ENCODE measurements around the gene SLC1A5.

SLC1A5 gene

GRCh38 chr19:46728208-46728607 lies 60.2 kb downstream of the SLC1A5 start:
- Histone ChIP-seq H3K27ac (ENCODE audit: insufficient read depth in 1 of 2, low read depth in 1 of 2, low read length in 2 of 2, poor library complexity in 1 of 2, severe bottlenecking in 2 of 2) (no peak overlapping the region), H3K4me1 (ENCODE audit: control extremely low read depth in 1 of 4, control insufficient read depth in 4 of 4, insufficient read depth in 4 of 4, low read length in 3 of 4) (peaks cover 2 to 59% (median 52%) of the 10 kb centered on the region in 4 experiments), H3K9me3 (ENCODE audit: control extremely low read depth in 1 of 5, control insufficient read depth in 4 of 5, insufficient read depth in 2 of 5, low read depth in 1 of 5, low read length in 4 of 5) (no peaks in the 10 kb centered on the region), H3K36me3 (ENCODE audit: control insufficient read depth in 4 of 4, insufficient read depth in 4 of 4, low read length in 3 of 4) (peaks cover 3 to 90% (median 60%) of the 10 kb centered on the region in 4 experiments), H3K4me3 (ENCODE audit: control insufficient read depth in 1 of 7, extremely low read depth in 1 of 7, insufficient read depth in 4 of 7, low read depth in 2 of 7, low read length in 6 of 7) (peak overlapping the region in 3 of 7 experiments; percentile 19 to 53 (median 23)), H3K27me3 (replicated peaks in 2 of 5; ENCODE audit: control insufficient read depth in 4 of 5, insufficient read depth in 5 of 5, low read length in 4 of 5) (no peaks in the 10 kb centered on the region)
- DNase-seq = no peak
- ChIA-PET POLR2A (interaction anchor here (1.8 to 2.8 kb wide), 2 partner anchors 14 to 24 kb away, joined by 4 to 15 read pairs; no protein-coding TSS in a partner anchor), CTCF (interaction anchor here (1.1 to 15.9 kb wide), 12 partner anchors 9 to 116 kb away, joined by 3 to 356 read pairs (median 8); partner anchors contain the start of gene PRKD2)
- WGBS (ENCODE audit: insufficient coverage) = 30% methylated on average over 5 of the region's 14 CpGs

- POLR2A ChIA-PET = interaction anchor here (1.8 to 2.8 kb wide), 2 partner anchors 13 to 24 kb away, joined by 4 to 15 read pairs; no protein-coding TSS in a partner anchor
- H3K27me3 ChIP-seq (replicated peaks in 2 of 5; ENCODE audit: control insufficient read depth in 4 of 5, insufficient read depth in 5 of 5, low read length in 4 of 5) = no peaks in the 10 kb centered on the region
- peaks cover 2 to 59% (median 54%) of the 10 kb centered on the region in 4 experiments for H3K4me1 ChIP-seq (ENCODE audit: control extremely low read depth in 1 of 4, control insufficient read depth in 4 of 4, insufficient read depth in 4 of 4, low read length in 3 of 4)
- no peaks in the 10 kb centered on the region for H3K9me3 ChIP-seq (ENCODE audit: control extremely low read depth in 1 of 5, control insufficient read depth in 4 of 5, insufficient read depth in 2 of 5, low read depth in 1 of 5, low read length in 4 of 5)
- 100% methylated on average over 5 of the region's 11 CpGs for WGBS (ENCODE audit: insufficient coverage)
- DNase-seq = no peak
- H3K36me3 ChIP-seq (ENCODE audit: control insufficient read depth in 4 of 4, insufficient read depth in 4 of 4, low read length in 3 of 4) = peaks cover 3 to 90% (median 58%) of the 10 kb centered on the region in 4 experiments
- CTCF ChIA-PET = interaction anchor here (1.1 to 15.9 kb wide), 10 partner anchors 9 to 115 kb away, joined by 3 to 356 read pairs (median 12); partner anchors contain the start of gene PRKD2
- no peak overlapping the region for H3K4me3 ChIP-seq (ENCODE audit: control insufficient read depth in 1 of 7, extremely low read depth in 1 of 7, insufficient read depth in 4 of 7, low read depth in 2 of 7, low read length in 6 of 7)
- no peak overlapping the region for H3K27ac ChIP-seq (ENCODE audit: insufficient read depth in 1 of 2, low read depth in 1 of 2, low read length in 2 of 2, poor library complexity in 1 of 2, severe bottlenecking in 2 of 2)
These were observed 60.6 kb downstream of the SLC1A5 start for GRCh38 chr19:46727757-46728156.

- WGBS (ENCODE audit: insufficient coverage) = 96% methylated on average over 14 of the region's 14 CpGs
These were observed 61.4 kb downstream of the SLC1A5 start for GRCh38 chr19:46726971-46727501.

GRCh38 chr19:46726551-46726950 lies 61.8 kb downstream of the SLC1A5 start:
- Histone ChIP-seq H3K36me3 (ENCODE audit: control insufficient read depth in 4 of 4, insufficient read depth in 4 of 4, low read length in 3 of 4) (peaks cover 3 to 89% (median 61%) of the 10 kb centered on the region in 4 experiments), H3K4me3 (ENCODE audit: control insufficient read depth in 1 of 7, extremely low read depth in 1 of 7, insufficient read depth in 4 of 7, low read depth in 2 of 7, low read length in 6 of 7) (no peak overlapping the region), H3K9me3 (ENCODE audit: control extremely low read depth in 1 of 5, control insufficient read depth in 4 of 5, insufficient read depth in 2 of 5, low read depth in 1 of 5, low read length in 4 of 5) (no peaks in the 10 kb centered on the region), H3K27ac (ENCODE audit: insufficient read depth in 1 of 2, low read depth in 1 of 2, low read length in 2 of 2, poor library complexity in 1 of 2, severe bottlenecking in 2 of 2) (no peak overlapping the region), H3K4me1 (ENCODE audit: control extremely low read depth in 1 of 4, control insufficient read depth in 4 of 4, insufficient read depth in 4 of 4, low read length in 3 of 4) (peaks cover 2 to 59% (median 53%) of the 10 kb centered on the region in 4 experiments), H3K27me3 (replicated peaks in 2 of 5; ENCODE audit: control insufficient read depth in 4 of 5, insufficient read depth in 5 of 5, low read length in 4 of 5) (no peaks in the 10 kb centered on the region)
- DNase-seq = no peak
- ChIA-PET POLR2A (interaction anchor here (2.8 kb wide), 1 partner anchor 12 kb away, joined by 15 read pairs; no protein-coding TSS in a partner anchor), CTCF (interaction anchor here (0.6 to 15.9 kb wide), 4 partner anchors 17 to 221 kb away, joined by 3 to 356 read pairs (median 8); partner anchors contain the start of gene PRKD2)
- 99% methylated on average over 9 of the region's 10 CpGs for WGBS (ENCODE audit: insufficient coverage)

More at GRCh38 chr19:46726971-46727501, 61.4 kb downstream of the SLC1A5 start:
- POLR2A ChIA-PET = interaction anchor here (2.8 kb wide), 1 partner anchor 12 kb away, joined by 15 read pairs; no protein-coding TSS in a partner anchor
- Histone ChIP-seq H3K4me1 (ENCODE audit: control extremely low read depth in 1 of 4, control insufficient read depth in 4 of 4, insufficient read depth in 4 of 4, low read length in 3 of 4) (peaks cover 2 to 59% (median 55%) of the 10 kb centered on the region in 4 experiments), H3K9me3 (ENCODE audit: control extremely low read depth in 1 of 5, control insufficient read depth in 4 of 5, insufficient read depth in 2 of 5, low read depth in 1 of 5, low read length in 4 of 5) (no peaks in the 10 kb centered on the region), H3K27me3 (replicated peaks in 2 of 5; ENCODE audit: control insufficient read depth in 4 of 5, insufficient read depth in 5 of 5, low read length in 4 of 5) (no peaks in the 10 kb centered on the region), H3K36me3 (ENCODE audit: control insufficient read depth in 4 of 4, insufficient read depth in 4 of 4, low read length in 3 of 4) (peaks cover 3 to 89% (median 59%) of the 10 kb centered on the region in 4 experiments), H3K27ac (ENCODE audit: insufficient read depth in 1 of 2, low read depth in 1 of 2, low read length in 2 of 2, poor library complexity in 1 of 2, severe bottlenecking in 2 of 2) (no peak overlapping the region), H3K4me3 (ENCODE audit: control insufficient read depth in 1 of 7, extremely low read depth in 1 of 7, insufficient read depth in 4 of 7, low read depth in 2 of 7, low read length in 6 of 7) (no peak overlapping the region)
- CTCF ChIA-PET = interaction anchor here (0.6 to 15.9 kb wide), 8 partner anchors 15 to 221 kb away, joined by 3 to 356 read pairs (median 4); partner anchors contain the start of gene PRKD2
- no peak for DNase-seq

GRCh38 chr19:46725859-46726393 lies 62.5 kb downstream of the SLC1A5 start:
- Histone ChIP-seq H3K36me3 (ENCODE audit: control insufficient read depth in 4 of 4, insufficient read depth in 4 of 4, low read length in 3 of 4) (peaks cover 3 to 95% (median 66%) of the 10 kb centered on the region in 4 experiments), H3K4me3 (ENCODE audit: control insufficient read depth in 1 of 7, extremely low read depth in 1 of 7, insufficient read depth in 4 of 7, low read depth in 2 of 7, low read length in 6 of 7) (no peak overlapping the region), H3K9me3 (ENCODE audit: control extremely low read depth in 1 of 5, control insufficient read depth in 4 of 5, insufficient read depth in 2 of 5, low read depth in 1 of 5, low read length in 4 of 5) (no peaks in the 10 kb centered on the region), H3K4me1 (ENCODE audit: control extremely low read depth in 1 of 4, control insufficient read depth in 4 of 4, insufficient read depth in 4 of 4, low read length in 3 of 4) (peaks cover 2 to 59% (median 49%) of the 10 kb centered on the region in 4 experiments), H3K27ac (ENCODE audit: insufficient read depth in 1 of 2, low read depth in 1 of 2, low read length in 2 of 2, poor library complexity in 1 of 2, severe bottlenecking in 2 of 2) (no peak overlapping the region), H3K27me3 (replicated peaks in 2 of 5; ENCODE audit: control insufficient read depth in 4 of 5, insufficient read depth in 5 of 5, low read length in 4 of 5) (no peaks in the 10 kb centered on the region)
- WGBS (ENCODE audit: insufficient coverage) = 90% methylated on average over 7 of the region's 9 CpGs
- no peak for DNase-seq
- ChIA-PET CTCF (interaction anchor here (0.7 to 15.9 kb wide), 2 partner anchors 17 to 28 kb away, joined by 3 to 356 read pairs; partner anchors contain the start of gene PRKD2), POLR2A (no interaction called here)

DNA sequence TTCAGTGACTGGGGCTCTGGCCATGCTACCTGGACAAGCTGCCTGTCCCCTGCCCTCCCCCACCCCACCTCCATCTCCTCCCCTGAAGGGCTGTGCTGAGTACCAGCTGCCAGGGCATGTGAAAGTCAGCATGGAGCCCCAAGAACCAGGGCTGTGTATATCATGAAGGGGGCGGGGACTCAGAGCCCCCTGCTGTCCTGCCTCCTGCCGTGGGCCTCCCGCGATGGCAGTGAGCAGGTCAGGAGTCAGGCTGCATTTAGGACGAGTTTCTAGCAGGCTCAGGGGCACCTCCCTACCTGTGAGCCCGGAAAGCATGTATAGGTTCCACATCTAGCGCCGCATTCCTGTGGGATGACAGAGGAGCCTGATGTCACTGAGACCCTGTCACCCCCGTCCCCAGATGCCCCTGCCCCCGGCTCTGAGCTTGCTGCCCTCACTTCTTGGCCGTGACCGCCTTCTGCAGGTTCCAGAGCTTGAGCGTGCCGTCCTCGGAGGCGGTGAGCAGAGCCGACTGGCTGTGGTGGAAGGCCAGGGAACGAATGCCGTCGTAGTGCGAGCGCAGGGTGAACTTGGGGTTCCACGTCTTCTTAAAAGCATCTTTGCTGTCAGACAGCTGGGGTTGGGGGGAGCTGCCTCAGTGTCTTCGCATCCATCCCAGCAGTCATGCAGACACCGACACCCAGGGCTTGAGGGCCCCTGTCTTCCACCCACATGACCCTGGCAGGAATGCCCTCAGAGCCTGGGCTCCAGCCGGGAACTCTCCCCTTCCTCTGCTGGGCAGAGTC lies 63.2 kb downstream of the SLC1A5 start:
- CTCF ChIA-PET = interaction anchor here (0.7 to 15.9 kb wide), 3 partner anchors 16 to 28 kb away, joined by 3 to 356 read pairs (median 4); partner anchors contain the start of gene PRKD2

More for the DNA sequence above, 63.2 kb downstream of the SLC1A5 start:
- no peak for DNase-seq
- 97% methylated on average over 22 of the region's 26 CpGs for WGBS (ENCODE audit: insufficient coverage)
- H3K9me3 ChIP-seq (ENCODE audit: control extremely low read depth in 1 of 5, control insufficient read depth in 4 of 5, insufficient read depth in 2 of 5, low read depth in 1 of 5, low read length in 4 of 5) = no peaks in the 10 kb centered on the region
- POLR2A ChIA-PET = no interaction called here
- peaks cover 2 to 58% (median 46%) of the 10 kb centered on the region in 4 experiments for H3K4me1 ChIP-seq (ENCODE audit: control extremely low read depth in 1 of 4, control insufficient read depth in 4 of 4, insufficient read depth in 4 of 4, low read length in 3 of 4)
- H3K27ac ChIP-seq (ENCODE audit: insufficient read depth in 1 of 2, low read depth in 1 of 2, low read length in 2 of 2, poor library complexity in 1 of 2, severe bottlenecking in 2 of 2) = no peak overlapping the region
- H3K27me3 ChIP-seq (replicated peaks in 2 of 5; ENCODE audit: control insufficient read depth in 4 of 5, insufficient read depth in 5 of 5, low read length in 4 of 5) = no peaks in the 10 kb centered on the region
- peaks cover 6 to 95% (median 68%) of the 10 kb centered on the region in 4 experiments for H3K36me3 ChIP-seq (ENCODE audit: control insufficient read depth in 4 of 4, insufficient read depth in 4 of 4, low read length in 3 of 4)
- H3K4me3 ChIP-seq (ENCODE audit: control insufficient read depth in 1 of 7, extremely low read depth in 1 of 7, insufficient read depth in 4 of 7, low read depth in 2 of 7, low read length in 6 of 7) = no peak overlapping the region
